ENCODE data around the gene RPUSD3.

RPUSD3 gene

GRCh38 chr3:9834520-9835380, 9.1 kb downstream of the RPUSD3 start:
- DNase-seq (ENCODE audit: low read depth in 2 of 2), result no peak

GRCh38 chr3:9833078-9833477, 10.7 kb downstream of the RPUSD3 start:
- DNase-seq (ENCODE audit: low read depth in 2 of 2), result no peak

DNA sequence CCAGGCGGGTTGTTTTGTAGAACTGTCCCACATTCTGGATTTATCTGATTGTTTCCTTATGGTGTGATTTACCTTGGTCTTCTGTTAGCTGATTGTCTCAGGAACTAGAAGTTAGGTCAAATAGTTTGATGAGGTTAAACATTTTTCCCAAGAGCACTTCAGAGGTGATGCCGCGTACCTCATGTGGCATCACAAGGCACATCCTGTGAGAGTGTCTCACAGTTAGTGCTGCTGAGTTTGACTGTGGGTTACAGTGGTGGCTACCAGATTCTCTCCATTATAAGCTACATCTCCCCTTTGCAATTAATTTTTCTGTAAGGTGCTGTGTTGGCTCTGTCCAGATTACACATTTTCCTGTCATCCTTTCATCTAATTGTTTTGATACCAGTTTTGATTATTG, 12.6 kb downstream of the RPUSD3 start:
- no peak for DNase-seq (ENCODE audit: low read depth in 2 of 2)

DNA sequence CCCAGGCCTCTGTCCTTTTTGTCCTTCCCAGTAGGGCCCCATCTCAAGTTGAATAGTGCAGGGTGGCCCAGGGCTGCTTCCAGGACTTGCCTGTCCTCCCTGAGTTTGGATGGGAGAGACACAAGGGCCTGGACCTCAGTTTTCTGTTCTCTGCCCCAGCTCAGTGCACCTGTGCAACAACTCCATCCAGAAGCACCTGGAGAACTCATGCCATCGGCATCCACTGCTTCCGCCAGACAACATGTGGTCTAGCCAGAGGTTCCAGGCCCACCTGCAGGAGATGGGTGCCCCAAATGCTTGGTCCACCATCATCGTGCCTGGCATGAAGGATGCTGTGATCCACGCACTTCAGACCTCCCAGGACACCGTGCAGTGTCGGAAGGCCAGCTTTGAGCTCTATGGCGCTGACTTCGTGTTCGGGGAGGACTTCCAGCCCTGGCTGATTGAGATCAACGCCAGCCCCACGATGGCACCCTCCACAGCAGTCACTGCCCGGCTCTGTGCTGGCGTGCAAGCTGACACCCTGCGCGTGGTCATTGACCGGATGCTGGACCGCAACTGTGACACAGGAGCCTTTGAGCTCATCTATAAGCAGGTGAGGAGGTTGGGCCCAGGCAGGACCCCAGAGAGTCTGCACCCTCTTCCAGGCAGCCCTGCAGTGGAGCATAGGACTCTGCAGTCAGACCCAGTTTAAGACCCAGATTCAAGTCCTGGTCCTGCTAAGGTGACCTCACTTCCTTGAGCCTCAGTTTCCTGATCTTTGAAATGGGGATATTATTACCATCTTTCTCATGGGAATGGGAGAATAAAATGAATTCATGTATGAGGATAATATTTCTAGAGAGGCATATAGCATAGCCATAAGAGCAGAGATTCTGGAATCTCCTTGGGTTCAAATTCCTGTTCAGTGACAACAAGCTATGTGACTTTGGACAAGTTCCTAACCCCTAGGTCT, 14.7 kb downstream of the RPUSD3 start:
- DNase-seq (ENCODE audit: low read depth in 2 of 2), result no peak

- no peak for DNase-seq (ENCODE audit: low read depth in 2 of 2)
These were observed 16.8 kb downstream of the RPUSD3 start for GRCh38 chr3:9826815-9827573.

DNA sequence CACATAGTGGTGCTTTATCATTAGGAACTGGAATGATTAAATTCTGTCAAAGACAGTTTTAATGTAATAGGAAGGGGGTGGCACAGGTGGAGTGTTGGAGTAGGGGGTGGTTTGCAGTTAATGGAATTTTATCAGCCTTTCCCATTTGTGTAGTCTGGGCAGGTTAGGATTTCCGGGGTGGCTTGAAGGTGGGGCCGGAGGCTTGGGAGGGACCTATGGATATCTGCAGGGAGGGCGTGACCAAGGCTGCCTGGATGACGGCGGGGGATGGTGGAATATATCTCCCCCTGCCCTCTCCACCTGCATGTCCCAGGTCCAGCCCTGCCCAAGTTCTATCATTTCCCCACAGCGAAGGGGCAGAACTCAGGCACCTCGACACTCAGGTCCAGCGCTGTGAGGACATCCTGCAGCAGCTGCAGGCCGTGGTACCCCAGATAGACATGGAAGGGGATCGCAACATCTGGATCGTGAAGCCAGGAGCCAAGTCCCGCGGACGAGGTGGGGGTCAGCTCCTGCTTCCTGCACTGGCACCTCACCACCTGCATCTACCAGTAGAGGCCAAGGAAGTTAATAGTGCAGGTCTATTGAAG, 18.3 kb downstream of the RPUSD3 start:
- no peak for DNase-seq (ENCODE audit: low read depth in 2 of 2)

- no peak for DNase-seq (ENCODE audit: low read depth in 2 of 2)
These were observed 22.9 kb downstream of the RPUSD3 start for GRCh38 chr3:9820946-9821345.

DNA sequence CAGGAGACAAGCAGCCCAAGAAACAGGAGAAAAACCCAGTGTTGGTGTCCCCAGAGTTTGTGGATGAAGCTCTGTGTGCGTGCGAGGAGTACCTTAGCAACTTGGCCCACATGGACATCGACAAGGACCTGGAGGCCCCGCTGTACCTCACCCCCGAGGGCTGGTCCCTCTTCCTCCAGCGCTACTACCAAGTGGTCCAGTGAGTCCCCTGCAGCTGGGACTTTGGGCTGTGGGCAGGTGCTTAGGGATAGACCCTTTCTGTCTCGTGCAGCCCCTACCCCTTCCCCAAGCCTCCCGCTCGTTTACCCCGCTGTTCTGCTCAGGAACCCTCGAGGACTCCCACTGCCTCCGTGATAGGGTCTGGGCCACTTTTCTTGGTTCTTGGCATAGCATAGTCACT, 23.3 kb downstream of the RPUSD3 start:
- DNase-seq (ENCODE audit: low read depth in 2 of 2), result no peak

- DNase-seq (ENCODE audit: low read depth in 2 of 2), result no peak
These were observed 25.0 kb downstream of the RPUSD3 start for GRCh38 chr3:9818666-9819335.

DNA sequence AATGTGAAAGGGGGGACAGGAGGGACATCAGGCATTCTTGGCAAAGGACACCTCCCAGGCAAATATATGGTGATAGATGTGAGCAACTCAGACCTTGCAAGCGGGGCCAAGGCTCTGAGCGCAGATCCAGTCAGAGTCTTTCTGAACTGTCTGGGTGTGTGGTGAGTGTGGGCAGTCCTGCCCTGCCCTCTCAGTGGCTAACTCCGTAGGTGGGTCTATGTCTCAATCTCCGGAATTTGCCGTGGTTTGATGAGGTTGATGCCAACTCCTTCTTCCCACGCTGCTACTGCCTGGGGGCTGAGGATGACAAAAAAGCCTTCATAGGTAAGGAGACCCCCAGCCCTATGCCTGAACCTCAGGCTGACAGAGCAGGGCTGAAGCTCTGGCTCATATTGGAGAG, 26.4 kb downstream of the RPUSD3 start:
- no peak for DNase-seq (ENCODE audit: low read depth in 2 of 2)

DNA sequence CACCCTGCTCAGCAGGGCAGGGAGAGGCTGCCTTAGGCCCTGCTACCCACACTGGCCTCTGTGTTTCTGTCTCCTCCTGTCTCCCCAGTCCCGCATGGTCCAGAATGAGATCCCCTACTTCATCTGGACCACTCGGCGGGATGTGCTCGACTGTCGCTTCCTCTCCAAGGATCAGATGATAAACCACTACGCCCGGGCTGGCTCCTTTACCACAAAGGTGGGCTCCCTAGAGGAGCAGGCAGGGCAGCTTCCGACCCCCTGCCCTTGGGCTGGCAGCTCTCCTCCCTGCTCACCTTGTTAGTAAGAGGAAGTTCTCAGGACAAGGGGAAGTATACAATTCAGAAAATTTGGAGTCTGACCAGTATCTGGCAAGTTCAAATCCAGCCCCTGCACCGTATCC, 27.8 kb downstream of the RPUSD3 start:
- no peak for DNase-seq (ENCODE audit: low read depth in 2 of 2)

DNA sequence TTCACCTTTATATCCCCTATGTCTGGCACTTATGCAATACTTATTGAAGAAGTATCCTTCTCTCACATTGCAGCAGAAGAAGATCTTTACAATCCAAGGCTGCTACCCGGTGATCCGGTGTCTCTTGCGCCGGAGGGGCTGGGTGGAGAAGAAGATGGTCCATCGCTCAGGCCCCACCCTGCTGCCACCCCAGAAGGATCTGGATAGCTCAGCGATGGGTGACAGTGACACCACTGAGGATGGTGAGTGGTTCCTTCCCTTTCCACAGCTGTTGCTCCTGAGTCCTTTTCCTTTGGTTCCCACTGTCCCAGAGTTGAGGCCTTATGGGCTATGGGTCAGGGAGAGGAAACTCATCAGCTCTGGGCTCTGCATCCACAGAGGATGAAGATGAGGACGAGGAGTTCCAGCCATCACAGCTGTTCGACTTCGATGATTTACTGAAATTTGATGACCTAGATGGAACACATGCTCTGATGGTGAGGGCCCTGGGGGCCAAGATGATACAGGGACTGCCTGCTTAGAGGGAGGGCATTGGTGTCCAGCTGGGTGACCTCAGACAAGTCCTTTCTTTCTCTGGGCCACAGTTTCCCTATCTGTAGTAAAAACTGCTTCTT, 30.8 kb downstream of the RPUSD3 start:
- no peak for DNase-seq (ENCODE audit: low read depth in 2 of 2)

- DNase-seq (ENCODE audit: low read depth in 2 of 2), result no peak
These were observed 33.0 kb downstream of the RPUSD3 start for GRCh38 chr3:9810846-9811245.

GRCh38 chr3:9810433-9810770, 33.4 kb downstream of the RPUSD3 start:
- no peak for DNase-seq (ENCODE audit: low read depth in 2 of 2)

DNA sequence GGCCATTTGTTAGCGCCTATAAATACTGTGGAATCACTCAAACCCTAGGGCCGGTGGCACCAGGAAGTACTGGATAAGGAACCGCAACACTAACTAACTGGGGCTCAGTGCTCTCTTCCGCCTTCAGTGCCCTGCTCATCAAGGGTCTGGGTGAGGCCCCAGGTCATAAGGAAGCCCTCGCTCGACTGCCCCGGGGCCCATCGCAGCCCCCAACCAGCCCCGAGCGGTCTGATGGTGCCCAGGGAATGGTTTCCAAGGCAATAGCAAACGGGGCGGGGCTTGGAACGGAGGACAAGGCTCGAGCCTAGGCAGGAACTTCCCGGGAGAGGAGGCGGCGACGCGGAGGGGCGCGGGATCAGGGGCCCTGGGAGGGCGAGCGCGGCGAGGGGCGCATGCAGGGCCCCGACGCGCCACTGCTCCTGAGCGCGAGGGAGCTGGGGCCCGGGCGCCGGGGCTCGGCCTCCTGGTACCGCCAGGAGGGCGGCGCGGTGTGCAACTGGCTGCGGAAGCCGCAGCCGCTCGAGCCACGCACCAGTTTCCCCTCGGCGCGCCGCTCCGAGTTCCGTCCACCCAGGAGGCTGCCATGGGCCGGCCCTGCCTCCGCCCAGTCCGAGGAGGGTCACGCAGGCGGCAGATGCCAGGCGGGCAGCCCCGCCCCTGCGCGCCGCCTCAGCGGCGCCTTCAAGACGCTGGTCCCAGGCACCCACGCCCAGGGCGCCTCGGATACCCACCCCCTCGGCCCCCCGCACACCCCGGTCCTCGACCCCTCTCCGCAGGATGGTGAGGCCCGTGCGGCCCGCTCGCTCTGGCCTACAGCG, 34.0 kb downstream of the RPUSD3 start, which contains the start of gene TTLL3:
TTLL3 (plus strand) TSS at position 648 of the 818 bp plus-strand sequence. CDS start 400 bp downstream, outside the sequence.
- DNase-seq (ENCODE audit: low read depth in 2 of 2), result peak; percentile 17 to 26

DNA sequence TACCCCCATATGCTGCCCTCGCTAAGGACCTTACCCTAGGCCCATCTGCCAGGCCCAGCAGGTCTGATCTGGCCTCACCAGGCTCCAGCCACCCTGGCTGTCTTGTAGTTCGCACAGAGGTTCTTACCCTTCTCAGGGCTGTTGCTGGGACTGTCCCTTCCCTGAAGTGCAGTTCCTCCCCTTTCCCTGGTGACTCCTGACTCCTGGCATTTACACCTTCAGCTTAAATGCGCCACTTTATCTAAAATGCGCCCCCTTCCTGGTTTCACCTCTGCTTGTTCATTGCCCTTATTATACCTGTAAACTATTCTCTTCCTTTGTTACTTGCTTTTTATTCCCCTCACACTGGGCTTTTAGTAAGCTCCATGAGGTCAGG, 34.6 kb downstream of the RPUSD3 start:
- DNase-seq (ENCODE audit: low read depth in 2 of 2), result no peak

GRCh38 chr3:9808345-9809037, 35.3 kb downstream of the RPUSD3 start:
- DNase-seq (ENCODE audit: low read depth in 2 of 2), result peak; percentile 34 to 40

DNA sequence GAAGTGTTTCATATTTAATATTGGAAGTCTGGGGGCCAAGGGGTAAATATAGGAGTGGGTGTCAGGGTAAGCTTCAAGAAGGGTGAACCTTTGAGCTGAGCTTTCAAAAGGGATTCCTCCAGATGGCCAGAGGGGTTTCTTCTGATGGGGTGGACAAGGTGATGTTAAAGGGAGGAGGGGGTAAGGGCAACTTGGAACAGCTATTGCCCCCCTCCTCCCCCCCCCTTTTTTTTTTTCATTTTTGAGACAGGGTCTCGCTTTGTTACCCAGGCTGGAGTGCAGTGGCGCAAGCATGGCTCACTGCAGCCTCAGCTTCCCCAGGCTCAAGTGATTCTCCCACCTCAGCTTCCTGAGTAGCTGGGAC, 35.8 kb downstream of the RPUSD3 start:
- DNase-seq (ENCODE audit: low read depth in 2 of 2), result no peak
